Activated effector memory CD4-positive, alpha-beta T cell treated with Interleukin-2 at 50 U/mL for 16 hours (primary cell): ENCODE measurements around the gene VPS52.
"Not testable (repeated sequence)": the region's sequence is repeated elsewhere in the genome, so short reads cannot be mapped to it uniquely, and the experiment has no call there.

Source experiments
- DNase-seq: peaks from one replicate; pipeline ENCODE4 v3.0.0-alpha.2; 2020

The VPS52 gene

GRCh38 chr6:33299237-33299944 is 27.7 kb upstream of the VPS52 start:
- DNase-seq, result peak; percentile 91

- peak; percentile 62 for DNase-seq
Observed at GRCh38 chr6:33298773-33299236, 27.1 kb upstream of the VPS52 start, which contains the start of gene RGL2. Gene RGL2, minus strand, starts transcription at chr6:33298942. Its CDS starts 332 bp downstream, at chr6:33298610.

- DNase-seq, result peak; percentile 31
Observed at GRCh38 chr6:33297956-33298772, 26.5 kb upstream of the VPS52 start.

GRCh38 chr6:33297406-33297955 is 25.8 kb upstream of the VPS52 start:
- DNase-seq, result no peak

- DNase-seq, result no peak
Observed at GRCh38 chr6:33296797-33297405, 25.2 kb upstream of the VPS52 start.

GRCh38 chr6:33295621-33296369 is 24.1 kb upstream of the VPS52 start:
- DNase-seq, result no peak

- DNase-seq, result no peak
Observed at GRCh38 chr6:33294086-33294823, 22.6 kb upstream of the VPS52 start.

- DNase-seq, result no peak
Observed at GRCh38 chr6:33292996-33293682, 21.5 kb upstream of the VPS52 start.

GRCh38 chr6:33290459-33290858 is 18.8 kb upstream of the VPS52 start:
- DNase-seq, result no peak

GRCh38 chr6:33289784-33290315 is 18.2 kb upstream of the VPS52 start:
- DNase-seq, result no peak

- peak; percentile 75 for DNase-seq
Observed at GRCh38 chr6:33288921-33289783, 17.5 kb upstream of the VPS52 start, which contains the start of the genes PFDN6 and WDR46. Gene PFDN6, plus strand, starts transcription at chr6:33289601. Its CDS starts 256 bp downstream, at chr6:33289857. Gene WDR46, minus strand, starts transcription at chr6:33289239. Its CDS starts 69 bp downstream, at chr6:33289170.

- no peak for DNase-seq
Observed at GRCh38 chr6:33288141-33288920, 16.7 kb upstream of the VPS52 start.

GRCh38 chr6:33286946-33287914 is 15.6 kb upstream of the VPS52 start:
- DNase-seq, result no peak

GRCh38 chr6:33285214-33285613 is 13.5 kb upstream of the VPS52 start:
- not testable (repeated sequence) for DNase-seq

- DNase-seq, result no peak
Observed at GRCh38 chr6:33280539-33280938, 8.9 kb upstream of the VPS52 start.

- DNase-seq, result no peak
Observed at GRCh38 chr6:33279971-33280511, 8.4 kb upstream of the VPS52 start.

- no peak for DNase-seq
Observed at GRCh38 chr6:33279257-33279695, 7.6 kb upstream of the VPS52 start.
